Stimulated activated CD4-positive, alpha-beta T cell treated with anti-CD3 and anti-CD28 coated beads, Interleukin-1b, Interleukin-23, amount 100 ng/mL, for 4 hours (primary cell): ENCODE data around the gene SLCO2A1.

Source experiments
- DNase-seq, 2 donors: peaks; one replicate each; pipeline ENCODE4 v3.0.0-alpha.2; 2020; ENCODE audit warnings: low read depth in 2 of 2

SLCO2A1 gene

GRCh38 chr3:133949438-133949837, 80.3 kb downstream of the SLCO2A1 start:
- no peak for DNase-seq

DNA sequence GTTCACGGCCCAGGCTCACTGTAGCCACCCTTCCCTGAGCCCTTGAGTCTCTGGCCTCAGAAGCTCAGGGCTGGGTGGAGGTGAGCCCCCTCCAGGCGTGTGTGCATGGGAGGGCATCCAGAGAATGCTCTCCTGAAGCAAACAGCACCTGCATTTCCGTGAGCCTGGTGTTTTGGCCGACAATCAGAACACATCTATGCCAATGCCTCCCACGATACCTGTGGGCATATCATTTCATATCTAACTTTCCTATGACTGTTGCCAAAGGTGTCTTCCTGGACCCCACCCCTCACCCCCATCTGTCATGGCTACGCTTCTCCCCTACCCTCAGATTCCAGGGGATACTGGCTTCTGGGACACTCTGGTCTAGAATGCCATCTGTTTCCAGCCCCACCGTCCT, 80.7 kb downstream of the SLCO2A1 start:
- no peak for DNase-seq

DNA sequence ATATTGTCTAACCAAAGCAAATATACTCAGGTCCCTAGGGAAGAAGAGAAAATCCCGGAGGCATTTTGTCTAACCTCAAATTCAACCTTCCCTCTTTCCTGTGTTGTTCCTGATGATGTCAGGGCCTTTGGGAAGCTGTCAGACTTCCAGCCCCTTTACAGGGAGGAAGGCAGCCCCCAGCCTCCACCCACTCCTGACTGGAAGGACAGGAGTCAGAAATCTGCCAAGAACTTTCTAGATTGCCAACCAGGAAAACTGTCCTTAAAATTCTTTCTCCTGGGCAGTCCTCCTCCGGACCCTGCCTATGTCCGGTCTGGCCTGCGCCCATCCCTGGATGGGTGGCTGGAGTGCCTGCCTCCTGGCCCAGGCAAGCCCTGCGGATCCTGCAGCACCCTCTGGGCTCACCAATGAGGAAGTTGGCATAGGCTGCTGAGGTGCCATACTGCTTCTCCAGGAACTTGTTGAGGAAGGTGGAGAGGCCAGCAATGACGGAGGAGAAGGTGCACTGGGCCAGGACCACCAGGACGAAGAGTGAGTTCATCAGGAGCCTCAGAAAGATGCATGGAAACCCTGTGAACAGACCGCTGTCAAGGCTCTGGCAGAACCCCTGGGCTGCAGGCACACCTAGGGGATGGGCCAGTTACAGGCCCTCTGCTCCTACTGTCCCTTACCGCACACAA, 81.5 kb downstream of the SLCO2A1 start:
- no peak for DNase-seq

GRCh38 chr3:133945381-133946095, 84.2 kb downstream of the SLCO2A1 start:
- DNase-seq = no peak

DNA sequence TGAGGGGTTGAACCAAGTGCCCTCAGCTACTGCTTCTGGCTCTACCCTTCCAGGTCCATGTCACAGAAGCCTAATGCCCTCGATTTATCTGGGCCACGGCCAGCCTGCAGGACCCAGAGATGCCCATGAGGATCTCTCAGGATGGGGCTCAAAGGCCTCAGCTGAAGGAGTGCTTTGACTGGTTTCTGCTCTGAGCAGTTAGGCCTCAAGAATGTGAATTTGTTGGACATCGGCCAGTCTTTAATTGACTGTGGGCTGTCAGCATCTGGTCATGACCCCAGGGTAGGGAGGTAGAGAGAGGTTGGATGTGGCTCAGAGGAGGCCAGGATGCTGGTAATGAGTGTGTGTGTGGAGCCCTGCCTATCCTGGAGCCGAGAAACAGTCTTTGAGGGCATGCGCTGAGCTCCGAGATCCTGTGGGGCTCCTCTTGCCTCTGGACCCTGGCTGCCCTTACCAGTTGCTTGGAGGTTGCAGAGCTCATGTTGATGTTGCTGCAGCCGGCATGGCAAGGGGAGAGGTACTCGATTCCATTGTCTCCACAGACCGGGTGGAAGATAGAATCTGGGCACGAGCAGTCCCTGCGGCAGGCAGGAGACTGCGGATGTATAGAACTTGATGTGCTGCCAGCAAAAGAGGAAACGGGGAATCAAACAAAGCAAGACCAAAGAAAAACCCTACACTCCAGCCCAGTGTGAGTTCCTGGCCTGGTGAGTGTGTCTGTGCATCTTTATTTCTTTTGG, 84.9 kb downstream of the SLCO2A1 start:
- no peak for DNase-seq

DNA sequence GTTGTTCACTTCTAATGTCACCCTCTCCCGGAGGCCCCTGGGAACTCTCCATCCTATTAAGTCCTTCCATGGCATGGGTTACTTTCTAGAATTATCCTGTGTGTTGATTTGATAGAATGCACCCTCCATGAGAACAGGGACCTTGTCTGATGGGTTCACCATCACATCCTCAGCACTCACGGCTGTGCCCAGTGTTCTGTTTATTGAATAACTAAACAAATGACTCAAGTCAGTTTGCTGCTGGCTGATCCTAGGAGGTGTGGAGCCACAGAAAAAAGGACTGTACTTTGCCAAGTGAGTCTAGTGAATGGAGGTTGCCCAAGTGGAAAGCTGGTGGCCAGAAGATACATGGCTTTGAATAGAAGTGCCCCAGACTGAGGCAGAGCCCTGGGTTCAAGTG, 85.5 kb downstream of the SLCO2A1 start:
- DNase-seq = no peak

DNA sequence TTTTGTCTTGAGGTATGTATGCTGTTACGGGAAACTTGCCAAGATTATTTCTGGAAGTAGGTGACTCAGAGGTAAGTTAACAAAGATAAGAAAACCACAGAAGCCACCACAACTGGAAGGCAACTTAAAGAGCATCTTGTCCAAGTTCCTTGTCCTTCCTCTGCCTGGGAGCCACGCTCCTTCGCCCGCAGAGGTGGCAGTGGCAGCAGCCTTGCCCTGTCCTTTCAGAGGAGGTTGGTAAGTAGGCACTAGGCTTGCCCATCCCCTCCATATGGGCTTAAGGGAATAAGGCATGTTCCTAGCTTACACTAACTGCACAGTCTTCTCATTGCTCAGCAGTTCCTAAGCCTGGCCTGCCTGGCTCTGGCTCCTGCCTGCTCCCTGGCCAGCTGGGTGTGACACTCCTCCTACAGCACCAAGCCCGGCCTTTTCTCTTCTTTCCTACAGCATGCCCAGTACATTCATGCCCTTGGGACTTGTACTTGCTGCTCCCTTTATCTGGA, 86.0 kb downstream of the SLCO2A1 start:
- DNase-seq = no peak

DNA sequence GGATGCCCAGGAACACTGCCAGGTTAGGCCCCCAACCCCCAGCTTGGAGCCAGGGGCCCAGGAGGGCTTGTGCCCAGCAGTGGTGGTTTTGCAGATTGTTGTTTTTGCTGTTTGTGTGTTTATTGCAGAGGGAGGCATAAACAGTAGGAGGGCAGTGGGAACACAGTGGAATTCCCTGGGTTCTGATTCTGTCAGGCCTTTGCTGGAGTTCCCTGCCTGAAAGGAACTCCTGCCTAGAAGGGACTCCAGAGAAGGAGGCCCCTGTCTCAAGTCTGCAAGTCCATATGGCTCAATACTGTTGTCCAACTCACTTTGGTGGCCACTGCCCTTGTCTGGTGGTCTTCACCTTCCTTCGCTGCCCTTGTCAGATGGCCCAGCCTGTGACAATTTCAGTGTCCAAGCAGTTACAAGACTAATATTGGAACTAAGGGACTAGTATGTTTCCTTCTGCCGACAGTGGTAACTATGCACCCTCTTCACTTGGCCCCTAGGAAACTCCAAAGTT, 86.6 kb downstream of the SLCO2A1 start:
- no peak for DNase-seq

- DNase-seq = no peak
These were observed 88.3 kb downstream of the SLCO2A1 start for GRCh38 chr3:133941415-133941821.

- DNase-seq = no peak
These were observed 89.2 kb downstream of the SLCO2A1 start for GRCh38 chr3:133940536-133940935.

GRCh38 chr3:133939463-133939835, 90.3 kb downstream of the SLCO2A1 start:
- no peak for DNase-seq

- no peak for DNase-seq
These were observed 90.8 kb downstream of the SLCO2A1 start for GRCh38 chr3:133938770-133939462.

DNA sequence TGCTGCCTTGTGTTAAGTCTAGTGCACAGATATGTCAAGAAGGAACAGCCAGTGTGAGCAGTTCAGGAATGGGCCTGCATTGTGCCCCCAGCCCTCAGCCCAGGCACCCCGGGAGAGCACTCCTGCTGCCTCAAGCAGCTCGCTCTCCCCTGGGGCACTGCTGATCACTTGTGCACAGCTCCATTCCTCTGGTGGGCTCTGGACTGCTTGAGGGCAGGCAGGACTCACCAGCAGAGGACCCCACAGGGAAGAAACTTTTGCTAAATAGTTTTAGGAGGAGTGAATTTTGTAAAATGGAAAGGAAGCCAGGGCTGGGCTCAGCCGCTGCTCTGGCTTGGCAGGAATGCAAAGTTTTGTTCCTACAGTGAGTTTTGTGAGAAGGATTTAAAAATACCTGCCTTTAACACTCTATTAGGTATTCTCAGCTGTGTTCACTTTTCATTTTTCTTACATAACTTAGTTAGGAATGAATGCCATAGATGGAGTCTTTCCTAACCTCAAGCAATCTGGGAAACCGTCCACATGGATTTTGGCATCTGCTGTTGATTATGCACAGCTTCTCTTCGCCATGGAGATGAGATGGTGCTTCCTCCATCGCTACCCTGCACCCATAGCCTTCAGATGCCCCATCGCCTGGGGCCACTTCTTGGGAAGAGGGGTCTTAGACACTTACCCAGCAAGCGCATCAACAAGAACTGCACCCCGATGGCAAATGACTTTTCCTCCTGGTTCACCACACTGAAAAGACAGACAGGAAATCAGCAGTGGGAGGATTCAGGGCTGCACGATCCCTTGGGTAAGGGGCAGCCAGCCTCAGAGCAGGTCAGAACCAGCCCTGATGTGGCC, 91.7 kb downstream of the SLCO2A1 start:
- DNase-seq = no peak

GRCh38 chr3:133937061-133937686, 92.6 kb downstream of the SLCO2A1 start:
- DNase-seq = no peak

- no peak for DNase-seq
These were observed 93.6 kb downstream of the SLCO2A1 start for GRCh38 chr3:133935843-133936769.

- no peak for DNase-seq
These were observed 94.5 kb downstream of the SLCO2A1 start for GRCh38 chr3:133934996-133935842.

DNA sequence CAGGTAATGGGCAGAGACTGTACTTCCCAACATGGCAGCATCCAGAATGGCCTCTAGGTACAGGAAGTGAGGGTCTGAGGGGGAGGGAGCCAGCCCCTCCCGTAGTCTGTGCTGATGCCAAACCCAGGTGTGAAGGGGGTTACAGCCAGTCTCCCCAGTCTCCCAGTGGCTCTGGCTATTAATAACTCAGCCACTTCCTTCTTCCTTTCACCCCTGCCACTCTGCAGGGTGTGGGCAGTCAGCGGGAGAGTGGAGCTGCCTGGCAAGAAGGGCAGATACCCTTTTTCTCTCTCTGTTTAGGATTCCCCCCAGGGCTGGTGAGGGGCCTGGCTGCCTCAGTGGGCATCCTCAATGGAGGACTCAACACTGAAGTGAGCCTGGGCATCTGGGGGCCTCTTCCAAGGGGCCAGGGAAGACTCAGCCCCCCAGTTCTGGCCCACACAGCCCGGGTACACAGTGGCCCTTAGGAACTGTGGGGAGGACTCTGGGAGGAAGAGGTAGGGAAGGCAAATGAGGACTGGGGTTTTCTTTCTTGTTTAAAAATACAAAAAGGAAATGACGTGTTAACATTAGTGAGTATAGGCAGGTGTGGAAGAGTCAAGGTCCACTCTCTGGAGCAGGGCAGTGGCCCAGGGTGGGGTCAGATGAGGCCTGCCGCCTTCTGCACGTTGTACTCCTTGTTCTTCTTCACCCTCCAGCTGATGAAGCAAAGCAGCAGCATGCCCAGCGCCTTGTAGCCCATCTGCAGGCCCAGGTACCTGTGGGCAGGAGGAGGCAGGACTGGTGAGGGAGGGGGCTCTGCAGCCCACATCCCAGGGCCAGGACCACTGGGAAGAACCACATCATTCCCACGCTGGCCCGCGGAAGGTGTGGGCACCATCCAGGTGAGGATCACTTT, 95.4 kb downstream of the SLCO2A1 start:
- DNase-seq = no peak
